H9 (cell line): Measurements from ENCODE around the gene GAD2. TPM values are rescaled to one million over a fixed set of nuclear protein-coding genes. Genes with fewer than 3 reads are reported as not detected.

Experiments
- DNase-seq: peaks from one replicate; pipeline ENCODE4 v3.0.0-alpha.2; 2017
- H2AFZ ChIP-seq: one replicate; pipeline ENCODE4 v1.6.1; 2013; ENCODE audit warnings: mild to moderate bottlenecking, low read length, control low read depth, moderate library complexity
- H2AK5ac ChIP-seq: 2 replicates; pipeline ENCODE4 v1.6.1; 2013; ENCODE audit warnings: low read length, control low read depth, mixed read lengths; ENCODE audit not compliant: insufficient read length
- H2BK120ac ChIP-seq: one replicate; pipeline ENCODE4 v1.6.1; 2013; ENCODE audit warnings: low read depth, mild to moderate bottlenecking, low read length, control low read depth, inconsistent platforms; ENCODE audit not compliant: poor library complexity, severe bottlenecking
- H2BK12ac ChIP-seq: 2 replicates; pipeline ENCODE4 v1.6.1; 2013; ENCODE audit warnings: low read length, control low read depth, mixed read lengths, low read depth; ENCODE audit not compliant: insufficient read length
- H2BK15ac ChIP-seq: 2 replicates; pipeline ENCODE4 v1.6.1; 2013; ENCODE audit warnings: low read depth, low read length, control low read depth
- H2BK20ac ChIP-seq: one replicate; pipeline ENCODE4 v1.6.1; 2013; ENCODE audit warnings: low read depth, mild to moderate bottlenecking, low read length, control low read depth, inconsistent platforms; ENCODE audit not compliant: poor library complexity, severe bottlenecking
- H2BK5ac ChIP-seq: 2 replicates; pipeline ENCODE4 v1.6.1; 2013; ENCODE audit warnings: low read length, control low read depth, mixed read lengths; ENCODE audit not compliant: insufficient read length
- H3K14ac ChIP-seq: 2 replicates; pipeline ENCODE4 v1.6.1; 2013; ENCODE audit warnings: low read length, control low read depth; ENCODE audit not compliant: insufficient read depth
- H3K18ac ChIP-seq: 2 replicates; pipeline ENCODE4 v1.6.1; 2013; ENCODE audit warnings: low read depth, mild to moderate bottlenecking, mixed read lengths, low read length, control low read depth; ENCODE audit not compliant: insufficient read length
- H3K23ac ChIP-seq: 2 replicates; pipeline ENCODE4 v1.6.1; 2013; ENCODE audit warnings: low read length, control low read depth, mixed read lengths, low read depth; ENCODE audit not compliant: insufficient read length
- H3K23me2 ChIP-seq: 2 replicates; pipeline ENCODE4 v1.6.1; 2013; ENCODE audit warnings: low read depth, mild to moderate bottlenecking, mixed read lengths, low read length, control low read depth; ENCODE audit not compliant: insufficient read length, poor library complexity, severe bottlenecking
- H3K27ac ChIP-seq: 2 replicates; pipeline ENCODE4 v1.5.1; 2013; ENCODE audit warnings: low read length, control low read depth, mixed read lengths, low read depth; ENCODE audit not compliant: insufficient read length
- H3K27me3 ChIP-seq: 2 replicates; pipeline ENCODE4 v1.6.1; 2013; ENCODE audit warnings: low read length, control low read depth, inconsistent platforms; ENCODE audit not compliant: insufficient read depth
- H3K4ac ChIP-seq: 2 replicates; pipeline ENCODE4 v1.6.1; 2013; ENCODE audit warnings: low read depth, mild to moderate bottlenecking, control low read depth, inconsistent platforms, low read length, moderate library complexity
- H3K4me1 ChIP-seq: 2 replicates; pipeline ENCODE4 v1.6.1; 2013; ENCODE audit warnings: low read length, control low read depth, inconsistent platforms; ENCODE audit not compliant: insufficient read depth
- H3K4me2 ChIP-seq: 2 replicates; pipeline ENCODE4 v1.6.1; 2013; ENCODE audit warnings: low read length, control low read depth, mixed read lengths; ENCODE audit not compliant: insufficient read length, insufficient read depth
- H3K56ac ChIP-seq: 2 replicates; pipeline ENCODE4 v1.6.1; 2013; ENCODE audit warnings: low read depth, mild to moderate bottlenecking, mixed read lengths, low read length, control low read depth; ENCODE audit not compliant: insufficient read length
- H3K79me1 ChIP-seq: 2 replicates; pipeline ENCODE4 v1.6.1; 2013; ENCODE audit warnings: low read depth, mild to moderate bottlenecking, moderate library complexity, low read length, control low read depth, inconsistent platforms; ENCODE audit not compliant: insufficient read depth, poor library complexity, severe bottlenecking
- H3K79me2 ChIP-seq: 2 replicates; pipeline ENCODE4 v1.6.1; 2013; ENCODE audit warnings: low read length, control low read depth, inconsistent platforms; ENCODE audit not compliant: insufficient read depth
- H3K9ac ChIP-seq: 2 replicates; pipeline ENCODE4 v1.6.1; 2013; ENCODE audit warnings: low read length, control low read depth, mixed read lengths; ENCODE audit not compliant: insufficient read length; ENCODE audit errors: extremely low read depth
- H3K9me3 ChIP-seq: one replicate; pipeline ENCODE4 v1.6.1; 2013; ENCODE audit warnings: low read depth, low read length, inconsistent platforms; ENCODE audit not compliant: control insufficient read depth
- H3T11ph ChIP-seq: one replicate; pipeline ENCODE4 v1.6.1; 2013; ENCODE audit warnings: mild to moderate bottlenecking, low read length, control low read depth, inconsistent platforms
- H4K20me1 ChIP-seq: one replicate; pipeline ENCODE4 v1.6.1; 2013; ENCODE audit not compliant: control insufficient read depth, insufficient read length, insufficient read depth
- H4K5ac ChIP-seq: 2 replicates; pipeline ENCODE4 v1.6.1; 2013; ENCODE audit warnings: low read depth, mild to moderate bottlenecking, mixed read lengths, low read length, control low read depth; ENCODE audit not compliant: insufficient read length
- H4K8ac ChIP-seq: replicated peaks from 2 replicates; pipeline ENCODE4 v1.6.1; 2013; ENCODE audit warnings: low read length, control low read depth, mixed read lengths, low read depth; ENCODE audit not compliant: insufficient read length
- H4K91ac ChIP-seq: 2 replicates; pipeline ENCODE4 v1.6.1; 2013; ENCODE audit warnings: low read depth, mild to moderate bottlenecking, moderate library complexity, mixed read lengths, low read length, control low read depth; ENCODE audit not compliant: insufficient read length
- H3K27ac Mint-ChIP-seq, 3 experiments: 2 replicates in 2 of 3; 3 replicates in 1 of 3; pipeline ENCODE4 v1.8.0; 2020 to 2021; ENCODE audit warnings: mixed read lengths in 3 of 3, mild to moderate bottlenecking in 1 of 3, moderate library complexity in 1 of 3
- H3K27me3 Mint-ChIP-seq: 2 replicates; pipeline ENCODE4 v1.8.0; 2021; ENCODE audit warnings: low read depth, mild to moderate bottlenecking, moderate library complexity, mixed read lengths
- H3K36me3 Mint-ChIP-seq, 3 experiments: 2 replicates in 2 of 3; 3 replicates in 1 of 3; pipeline ENCODE4 v1.8.0; 2020 to 2021; ENCODE audit warnings: low read depth in 3 of 3, mixed read lengths in 3 of 3; ENCODE audit not compliant: insufficient read depth in 1 of 3
- H3K4me1 Mint-ChIP-seq, 2 experiments: 2 replicates each; pipeline ENCODE4 v1.8.0; 2020; ENCODE audit warnings: mixed read lengths in 2 of 2
- H3K4me3 Mint-ChIP-seq, 2 experiments: 2 replicates in 1 of 2; 3 replicates in 1 of 2; pipeline ENCODE4 v1.8.0; 2020 to 2021; ENCODE audit warnings: mild to moderate bottlenecking in 2 of 2, mixed read lengths in 2 of 2, moderate library complexity in 1 of 2
- H3K9me3 Mint-ChIP-seq, 2 experiments: 2 replicates in 1 of 2; 3 replicates in 1 of 2; pipeline ENCODE4 v1.8.0; 2020; ENCODE audit warnings: mild to moderate bottlenecking in 2 of 2, mixed read lengths in 2 of 2, moderate library complexity in 1 of 2
- total RNA-seq: library from RNA; stranded (reverse); gene quantifications from 2 replicates; pipeline ENCODE4 v1.2.1, GENCODE V29; 2021
- TF ChIP-seq, protein P1 (sequence below): fragments of 200-600 bp; sonication (generic); conservative IDR thresholded peaks from 3 replicates; pipeline ENCODE4 v1.8.0; 2021; ENCODE audit warnings: antibody characterized with exemption, mild to moderate bottlenecking

Gene GAD2
- total RNA-seq, 1 experiment from 2014 or later: 2.0 TPM

DNA sequence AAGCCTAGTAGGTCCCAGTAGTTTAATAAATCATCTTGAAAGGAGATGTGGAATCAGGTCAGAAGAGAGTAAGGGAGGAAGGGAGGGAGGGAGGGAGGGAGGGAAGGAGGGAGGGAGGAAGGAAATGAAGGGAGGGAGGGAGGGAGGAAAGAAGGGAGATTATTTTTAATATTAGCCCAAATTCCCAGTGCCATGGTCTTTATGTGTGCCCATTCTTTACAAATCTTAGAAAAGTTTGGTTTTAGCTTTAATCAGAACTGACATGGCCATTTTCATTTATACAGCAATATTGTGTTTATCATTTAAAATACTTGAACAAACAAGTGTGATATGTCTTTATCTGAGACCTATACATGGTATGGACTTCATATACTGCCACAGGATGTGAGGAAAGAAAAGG, 86.8 kb downstream of the GAD2 start:
- Histone ChIP-seq H3K27ac (no peak overlapping the region), H3K4me2 (no peak overlapping the region), H4K91ac (no peak overlapping the region), H3T11ph (no peak overlapping the region), H3K9ac (no peak overlapping the region), H3K9me3 (no peaks in the 10 kb centered on the region), H2AK5ac (no peak overlapping the region), H2BK5ac (no peak overlapping the region), H2BK15ac (no peak overlapping the region), H3K27me3 (no peaks in the 10 kb centered on the region; the same call in 1 of the 2 replicates), H3K56ac (no peak overlapping the region), H2BK20ac (no peak overlapping the region), H3K18ac (no peak overlapping the region), H2AFZ (no peak overlapping the region), H3K14ac (no peak overlapping the region), H3K4me1 (no peaks in the 10 kb centered on the region), H3K23ac (no peak overlapping the region), H4K8ac (no peak overlapping the region), H2BK12ac (no peak overlapping the region), H3K23me2 (no peaks in the 10 kb centered on the region), H2BK120ac (no peak overlapping the region), H3K4ac (no peak overlapping the region), H3K79me1 (no peaks in the 10 kb centered on the region), H4K5ac (no peak overlapping the region), H4K20me1 (no peaks in the 10 kb centered on the region), H3K79me2 (no peaks in the 10 kb centered on the region)
- DNase-seq: no peak
- Mint-ChIP-seq H3K27me3 (no peaks in the 10 kb centered on the region), H3K36me3 (no peaks in the 10 kb centered on the region), H3K9me3 (no peaks in the 10 kb centered on the region), H3K4me1 (peaks cover 4 to 11% of the 10 kb centered on the region in 2 experiments; a peak in 3 of 4 replicates), H3K27ac (no peak overlapping the region), H3K4me3 (no peak overlapping the region)
- TF ChIP-seq, protein P1, sequence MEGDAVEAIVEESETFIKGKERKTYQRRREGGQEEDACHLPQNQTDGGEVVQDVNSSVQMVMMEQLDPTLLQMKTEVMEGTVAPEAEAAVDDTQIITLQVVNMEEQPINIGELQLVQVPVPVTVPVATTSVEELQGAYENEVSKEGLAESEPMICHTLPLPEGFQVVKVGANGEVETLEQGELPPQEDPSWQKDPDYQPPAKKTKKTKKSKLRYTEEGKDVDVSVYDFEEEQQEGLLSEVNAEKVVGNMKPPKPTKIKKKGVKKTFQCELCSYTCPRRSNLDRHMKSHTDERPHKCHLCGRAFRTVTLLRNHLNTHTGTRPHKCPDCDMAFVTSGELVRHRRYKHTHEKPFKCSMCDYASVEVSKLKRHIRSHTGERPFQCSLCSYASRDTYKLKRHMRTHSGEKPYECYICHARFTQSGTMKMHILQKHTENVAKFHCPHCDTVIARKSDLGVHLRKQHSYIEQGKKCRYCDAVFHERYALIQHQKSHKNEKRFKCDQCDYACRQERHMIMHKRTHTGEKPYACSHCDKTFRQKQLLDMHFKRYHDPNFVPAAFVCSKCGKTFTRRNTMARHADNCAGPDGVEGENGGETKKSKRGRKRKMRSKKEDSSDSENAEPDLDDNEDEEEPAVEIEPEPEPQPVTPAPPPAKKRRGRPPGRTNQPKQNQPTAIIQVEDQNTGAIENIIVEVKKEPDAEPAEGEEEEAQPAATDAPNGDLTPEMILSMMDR: no peak
